ENCODE measurements around the gene NOXO1. TPM values are rescaled to one million over a fixed set of nuclear protein-coding genes. Genes with fewer than 3 reads are reported as not detected.

NOXO1 gene
- total RNA-seq, 1 experiment from 2014 or later: 0.24 TPM

- in situ Hi-C loops (cut with HindIII; ENCODE audit: low pct_unique_long_range_greater_than_20kb, low sequenced_read_pairs): no loop called here
- DNase-seq (ENCODE audit: low read depth): no peak
These were observed 19.8 kb upstream of the NOXO1 start for GRCh38 chr16:2001035-2001434.

GRCh38 chr16:1999866-2000514, 18.7 kb upstream of the NOXO1 start:
- in situ Hi-C loops (cut with HindIII; ENCODE audit: low pct_unique_long_range_greater_than_20kb, low sequenced_read_pairs): no loop called here

GRCh38 chr16:1998852-1999801, 17.9 kb upstream of the NOXO1 start:
- no peak for DNase-seq (ENCODE audit: low read depth)
- in situ Hi-C loops (cut with HindIII; ENCODE audit: low pct_unique_long_range_greater_than_20kb, low sequenced_read_pairs): no loop called here

More at GRCh38 chr16:1999866-2000514, 18.7 kb upstream of the NOXO1 start:
- DNase-seq (ENCODE audit: low read depth): no peak

- in situ Hi-C loops (cut with HindIII; ENCODE audit: low pct_unique_long_range_greater_than_20kb, low sequenced_read_pairs): no loop called here
- no peak for DNase-seq (ENCODE audit: low read depth)
These were observed 17.1 kb upstream of the NOXO1 start for GRCh38 chr16:1998360-1998835.

GRCh38 chr16:1997494-1998359, 16.5 kb upstream of the NOXO1 start:
- in situ Hi-C loops (cut with HindIII; ENCODE audit: low pct_unique_long_range_greater_than_20kb, low sequenced_read_pairs): no loop called here
- DNase-seq (ENCODE audit: low read depth): peak; percentile 59

GRCh38 chr16:1993731-1994131, 12.5 kb upstream of the NOXO1 start:
- in situ Hi-C loops (cut with HindIII; ENCODE audit: low pct_unique_long_range_greater_than_20kb, low sequenced_read_pairs): no loop called here
- peak; percentile 82 for DNase-seq (ENCODE audit: low read depth)

GRCh38 chr16:1992704-1993317, 11.5 kb upstream of the NOXO1 start:
- in situ Hi-C loops (cut with HindIII; ENCODE audit: low pct_unique_long_range_greater_than_20kb, low sequenced_read_pairs): no loop called here
- no peak for DNase-seq (ENCODE audit: low read depth)

- in situ Hi-C loops (cut with HindIII; ENCODE audit: low pct_unique_long_range_greater_than_20kb, low sequenced_read_pairs): no loop called here
- peak; percentile 78 for DNase-seq (ENCODE audit: low read depth)
These were observed 10.9 kb upstream of the NOXO1 start for GRCh38 chr16:1991948-1992703.

- no peak for DNase-seq (ENCODE audit: low read depth)
- in situ Hi-C loops (cut with HindIII; ENCODE audit: low pct_unique_long_range_greater_than_20kb, low sequenced_read_pairs): no loop called here
These were observed 10.3 kb upstream of the NOXO1 start for GRCh38 chr16:1991588-1991947.

- DNase-seq (ENCODE audit: low read depth): no peak
- in situ Hi-C loops (cut with HindIII; ENCODE audit: low pct_unique_long_range_greater_than_20kb, low sequenced_read_pairs): no loop called here
These were observed 9.9 kb upstream of the NOXO1 start for GRCh38 chr16:1991135-1991551.

- in situ Hi-C loops (cut with HindIII; ENCODE audit: low pct_unique_long_range_greater_than_20kb, low sequenced_read_pairs): no loop called here
- DNase-seq (ENCODE audit: low read depth): peak; percentile 45
These were observed 9.3 kb upstream of the NOXO1 start for GRCh38 chr16:1990351-1991134.

- in situ Hi-C loops (cut with HindIII; ENCODE audit: low pct_unique_long_range_greater_than_20kb, low sequenced_read_pairs): no loop called here
- DNase-seq (ENCODE audit: low read depth): no peak
These were observed 8.8 kb upstream of the NOXO1 start for GRCh38 chr16:1990101-1990350.

- in situ Hi-C loops (cut with HindIII; ENCODE audit: low pct_unique_long_range_greater_than_20kb, low sequenced_read_pairs): no loop called here
- DNase-seq (ENCODE audit: low read depth): no peak
These were observed 8.2 kb upstream of the NOXO1 start, which contains the start of gene SYNGR3 for GRCh38 chr16:1989209-1990100. Gene SYNGR3 (plus strand): TSS chr16:1989970. CDS start chr16:1990103, 133 bp downstream.

- DNase-seq (ENCODE audit: low read depth): no peak
- in situ Hi-C loops (cut with HindIII; ENCODE audit: low pct_unique_long_range_greater_than_20kb, low sequenced_read_pairs): no loop called here
These were observed 5.9 kb upstream of the NOXO1 start for GRCh38 chr16:1987198-1987597.

- in situ Hi-C loops (cut with HindIII; ENCODE audit: low pct_unique_long_range_greater_than_20kb, low sequenced_read_pairs): no loop called here
- no peak for DNase-seq (ENCODE audit: low read depth)
These were observed 4.3 kb upstream of the NOXO1 start for GRCh38 chr16:1985466-1986150.

All from Caki2 (cell line).